Ovary (tissue), 9 donors: ENCODE results near the gene SERPINA9. TPM values are rescaled to one million over a fixed set of nuclear protein-coding genes. Genes with fewer than 3 reads are reported as not detected.
"Not testable (repeated sequence)": the region's sequence is repeated elsewhere in the genome, so short reads cannot be mapped to it uniquely, and the experiment has no call there.

ENCODE experiments used
- DNase-seq, 5 donors: peaks; one replicate each; pipeline ENCODE4 v3.0.0-alpha.2; 2019 to 2020
- H3K27ac ChIP-seq, 2 donors: fragments of 200-600 bp; one replicate each; pipeline versions ENCODE4 v1.5.1 to v1.8.0; 2019 to 2022
- H3K27me3 ChIP-seq: fragments of 200-600 bp; one replicate; pipeline ENCODE4 v1.8.0; 2022
- H3K36me3 ChIP-seq: fragments of 200-600 bp; sonication (generic); one replicate; pipeline ENCODE4 v1.5.1; 2019
- H3K4me1 ChIP-seq: one replicate; pipeline ENCODE4 v1.8.1; 2013; ENCODE audit warnings: mild to moderate bottlenecking, moderate library complexity; ENCODE audit not compliant: insufficient read depth
- H3K4me3 ChIP-seq: fragments of 200-600 bp; sonication (generic); one replicate; pipeline ENCODE4 v1.5.1; 2017
- H3K9me3 ChIP-seq, 2 donors: fragments of 200-600 bp in 1 of 2; sonication (generic) in 1 of 2; one replicate each; pipeline versions ENCODE4 v1.5.1 to v1.8.1; 2013 to 2019; ENCODE audit warnings: mild to moderate bottlenecking in 1 of 2, moderate library complexity in 1 of 2
- CTCF ChIP-seq, 3 donors: fragments of 450-650 bp in 2 of 3; fragments of 200-600 bp in 1 of 3; IDR thresholded peaks; one replicate each; pipeline versions ENCODE4 v1.5.1 to v1.8.0; 2016 to 2022; ENCODE audit warnings: antibody characterized with exemption in 3 of 3, mild to moderate bottlenecking in 1 of 3
- EP300 ChIP-seq: sonication (generic); formaldehyde crosslinking; IDR thresholded peaks from one replicate; pipeline ENCODE4 v1.6.1; 2017; ENCODE audit warnings: antibody characterized with exemption
- POLR2A ChIP-seq: fragments of 450-650 bp; IDR thresholded peaks from one replicate; pipeline ENCODE4 v1.6.1; 2017; ENCODE audit warnings: antibody characterized with exemption, mild to moderate bottlenecking, moderate library complexity
- WGBS, 3 donors: extraction: QIAGEN DNeasy Blood & Tissue Kit in 1 of 3; methylation state at CpG; one replicate each; pipeline versions ENCODE4 v1.1.5 to v1.1.7; 2013 to 2017; 5-methylcytosine and 5-hydroxymethylcytosine counted together
- intact Hi-C, 4 donors: fragments of 100-400 bp; cut with DNase I; formaldehyde crosslinking; loops; one replicate each; pipeline versions ENCODE4 v1.11.0 to v1.15.1; 2022 to 2023
- polyA plus RNA-seq, 2 donors: library from polyadenylated mRNA; stranded (reverse); fragments of 200-250 nt in 1 of 2; fragments of 350-450 nt in 1 of 2; fragmentation: Illumina TruSeq in 1 of 2; extraction: RNeasy Lipid Tissue Mini Kit (QIAGEN cat#74804) in 1 of 2; gene quantifications; one replicate each; pipeline ENCODE4 v1.2.3, GENCODE V29; 2013 to 2014
- total RNA-seq, 7 donors: library from RNA; depleted of rRNA in 2 of 7; stranded (reverse); fragments of >200 nt in 2 of 7; fragmentation: NEBNext Ultra II Directional in 3 of 7; extraction: Animal tissue kit (Norgen Biotek cat#: 25700) in 3 of 7; gene quantifications; one replicate each; pipeline versions ENCODE4 v1.1.0 to v1.2.4, GENCODE V29; 2016 to 2023
- donor health status: DM: no; HTN: no; CAD: no; lungs with moderate emphysema.
- donor health status: DM: no; HTN: no; CAD: no.
- donor health status: Bipolar disorder and iron deficiency.
- donor health status: DM: yes; HTN: yes; CAD: no.
- donor health status: DM: no; HTN: no; CAD: no.
- donor health status: DM: yes; HTN: yes; CAD: no.

Gene SERPINA9
- total and polyA plus RNA-seq, 9 donors = not detected

GRCh38 chr14:94424371-94424770 is 51.6 kb downstream of the SERPINA9 start:
- Histone ChIP-seq H3K9me3 (no peaks in the 10 kb centered on the region), H3K4me1 (no peaks in the 10 kb centered on the region), H3K27ac (no peak overlapping the region), H3K36me3 (no peaks in the 10 kb centered on the region), H3K4me3 (no peak overlapping the region), H3K27me3 (no peaks in the 10 kb centered on the region)
- intact Hi-C loops = no loop called here
- no peak for TF ChIP-seq CTCF (IDR thresholded peaks at IDR 0.05)
- TF ChIP-seq POLR2A = no peak
- TF ChIP-seq EP300 = no peak
- 69 to 80% (median 70%) methylated on average over 3 of the region's 3 CpGs for WGBS, 3 donors
- DNase-seq = no peak

- Histone ChIP-seq H3K27me3 (no peaks in the 10 kb centered on the region), H3K4me3 (no peak overlapping the region), H3K27ac (no peak overlapping the region), H3K9me3 (no peaks in the 10 kb centered on the region), H3K36me3 (no peaks in the 10 kb centered on the region), H3K4me1 (no peaks in the 10 kb centered on the region)
- WGBS, 3 donors = 10 to 13% (median 10%) methylated on average over 13 of the region's 13 CpGs
- DNase-seq = peak; percentile 34 to 67 (median 47)
- no peak for TF ChIP-seq POLR2A
- no peak for TF ChIP-seq EP300
- TF ChIP-seq CTCF (IDR thresholded peaks at IDR 0.05) = peak in 1 of 3 donors; percentile 39
- intact Hi-C loops = no loop called here
These were observed 52.4 kb downstream of the SERPINA9 start for GRCh38 chr14:94423453-94424056.

GRCh38 chr14:94421316-94421715 is 54.7 kb downstream of the SERPINA9 start:
- Histone ChIP-seq H3K9me3 (no peaks in the 10 kb centered on the region), H3K27ac (no peak overlapping the region), H3K4me3 (no peak overlapping the region), H3K4me1 (no peaks in the 10 kb centered on the region), H3K36me3 (no peaks in the 10 kb centered on the region), H3K27me3 (no peaks in the 10 kb centered on the region)
- no peak for DNase-seq
- TF ChIP-seq EP300 (no peak), CTCF (IDR thresholded peaks at IDR 0.05) (no peak), POLR2A (no peak)
- intact Hi-C loops = no loop called here
- 64 to 73% (median 72%) methylated on average over 2 of the region's 2 CpGs for WGBS, 3 donors

- H3K27me3 ChIP-seq, H3K4me3 ChIP-seq, intact Hi-C loops, H3K9me3 ChIP-seq, H3K36me3 ChIP-seq, DNase-seq, H3K27ac ChIP-seq, H3K4me1 ChIP-seq: not testable (repeated sequence)
- whole genome bisulfite sequencing, 3 donors = 72 to 77% (median 75%) methylated on average over 3 of the region's 3 CpGs
These were observed 58.3 kb downstream of the SERPINA9 start for GRCh38 chr14:94417497-94418205.

Other genes starting within 250 kb of the SERPINA9 start
- gene SERPINA10, start 182.9 kb downstream of the SERPINA9 start, total RNA-seq = under 1 TPM in 1 of 7 donors, not detected in 6; 0.05 TPM
- gene SERPINA10, start 182.9 kb downstream of the SERPINA9 start, polyA plus RNA-seq = not detected
- gene SERPINA6, start 152.9 kb downstream of the SERPINA9 start, total RNA-seq = 10 to 100 TPM in 1 of 7 donors, under 1 TPM in 2, not detected in 4; 0.35 to 15.4 (median 0.56) TPM
- under 1 TPM; 0.18 to 0.68 TPM for gene SERPINA6, start 152.9 kb downstream of the SERPINA9 start, polyA plus RNA-seq
- not detected for gene SERPINA2, start 109.5 kb downstream of the SERPINA9 start, total RNA-seq
- not detected for gene SERPINA2, start 109.5 kb downstream of the SERPINA9 start, polyA plus RNA-seq
- 10 to 100 TPM in 3 of 7 donors, 1 to 10 TPM in 4; 1.2 to 23.9 (median 9.9) TPM for gene SERPINA1, start 87.6 kb downstream of the SERPINA9 start, total RNA-seq
- gene SERPINA1, start 87.6 kb downstream of the SERPINA9 start, polyA plus RNA-seq = 10 to 100 TPM in 1 of 2 donors, 1 to 10 TPM in 1; 1.9 to 25.7 TPM
- not detected for gene SERPINA11, start 23.4 kb downstream of the SERPINA9 start, total RNA-seq
- not detected for gene SERPINA11, start 23.4 kb downstream of the SERPINA9 start, polyA plus RNA-seq
- not detected for gene SERPINA12, start 33.3 kb upstream of the SERPINA9 start, total RNA-seq
- not detected for gene SERPINA12, start 33.3 kb upstream of the SERPINA9 start, polyA plus RNA-seq
- under 1 TPM in 4 of 7 donors, not detected in 3; 0.11 to 0.22 (median 0.15) TPM for gene SERPINA4, start 85.2 kb upstream of the SERPINA9 start, total RNA-seq
- not detected for gene SERPINA4, start 85.2 kb upstream of the SERPINA9 start, polyA plus RNA-seq
- gene SERPINA5, start 105.2 kb upstream of the SERPINA9 start, total RNA-seq = 10 to 100 TPM in 6 of 7 donors, 1 to 10 TPM in 1; 8.3 to 66.2 (median 23.8) TPM
- gene SERPINA5, start 105.2 kb upstream of the SERPINA9 start, polyA plus RNA-seq = 10 to 100 TPM; 21.5 to 27.9 TPM
- 100 to 1,000 TPM in 5 of 7 donors, 10 to 100 TPM in 2; 49.6 to 291 (median 259) TPM for gene SERPINA3, start 136.2 kb upstream of the SERPINA9 start, total RNA-seq
- 100 to 1,000 TPM in 1 of 2 donors, 10 to 100 TPM in 1; 97.4 to 212 TPM for gene SERPINA3, start 136.2 kb upstream of the SERPINA9 start, polyA plus RNA-seq